K562 (cell line): ENCODE data around the gene EMC6. TPM values are rescaled to one million over a fixed set of nuclear protein-coding genes. Genes with fewer than 3 reads are reported as not detected.
A peak's percentile ranks its signal among the peaks of the same experiment; 100 is the strongest.

ENCODE experiments used
- ARNT ChIP-seq, 2 experiments: fragments of 450-650 bp; IDR thresholded peaks; 2 replicates each; pipeline ENCODE4 v1.6.1; 2016; ENCODE audit warnings: mild to moderate bottlenecking in 1 of 2
- C11orf30 ChIP-seq: fragments of 450-650 bp; IDR thresholded peaks from 2 replicates; pipeline ENCODE4 v1.6.1; 2016; ENCODE audit warnings: low read depth, mild to moderate bottlenecking
- CXXC5 ChIP-seq: fragments of 250-450 bp; sonication (Bioruptor Pico); IDR thresholded peaks from 2 replicates; pipeline ENCODE4 v1.8.0; 2022; ENCODE audit warnings: inconsistent platforms, mild to moderate bottlenecking, moderate library complexity
- EP400 ChIP-seq: fragments of 450-650 bp; IDR thresholded peaks from 2 replicates; pipeline ENCODE4 v1.6.1; 2017; ENCODE audit warnings: antibody characterized with exemption, mild to moderate bottlenecking, moderate library complexity
- FOS ChIP-seq: IDR thresholded peaks from 3 replicates; pipeline ENCODE4 v1.6.1; 2011; ENCODE audit not compliant: insufficient read length; ENCODE audit errors: extremely low read depth
- MED1 ChIP-seq: sonication (generic); formaldehyde crosslinking; IDR thresholded peaks from 2 replicates; pipeline ENCODE4 v1.8.1; 2023; ENCODE audit warnings: missing genetic modification reagents, borderline replicate concordance
- PHF8 ChIP-seq: fragments of 200-600 bp; sonication (generic); IDR thresholded peaks from 2 replicates; pipeline ENCODE4 v1.6.1; 2012; ENCODE audit warnings: mixed run types, mild to moderate bottlenecking, inconsistent platforms, low read length, moderate library complexity, borderline replicate concordance
- RAD51 ChIP-seq: fragments of 450-650 bp; IDR thresholded peaks from 2 replicates; pipeline ENCODE4 v1.7.1; 2016; ENCODE audit warnings: low read depth, mild to moderate bottlenecking, borderline replicate concordance
- RBFOX2 ChIP-seq: fragments of 200-400 bp; formaldehyde crosslinking; IDR thresholded peaks from 2 replicates; pipeline ENCODE4 v1.6.1; 2017; ENCODE audit warnings: low read depth, mild to moderate bottlenecking, low read length, moderate library complexity
- ZFPM2 ChIP-seq: fragments of 250-450 bp; sonication (Bioruptor Pico); IDR thresholded peaks from 2 replicates; pipeline ENCODE4 v1.5.1; 2022; ENCODE audit warnings: mild to moderate bottlenecking
- ZNF444 ChIP-seq: fragments of 250-450 bp; sonication (Bioruptor Pico); IDR thresholded peaks from 2 replicates; pipeline ENCODE4 v1.4.0; 2020; ENCODE audit warnings: mild to moderate bottlenecking, moderate library complexity
- ZNF717 ChIP-seq: fragments of 250-450 bp; sonication (Bioruptor Pico); IDR thresholded peaks from 2 replicates; pipeline ENCODE4 v1.5.0; 2021
- ZSCAN32 ChIP-seq: fragments of 450-650 bp; formaldehyde crosslinking; IDR thresholded peaks from 2 replicates; pipeline ENCODE4 v1.4.0; 2020; ENCODE audit warnings: mild to moderate bottlenecking, moderate library complexity
- polyA plus RNA-seq, 8 experiments: library from polyadenylated mRNA; depleted of rRNA in 4 of 8; stranded (reverse) in 5 of 8; unstranded in 3 of 8; fragments of >200 nt; fragmentation: Nextera tagmentation in 2 of 8; fragmentation: Illumina TruSeq in 1 of 8; extraction: Ambion mirVana in 2 of 8; extraction: Trizol in 1 of 8; gene quantifications; 2 replicates each; pipeline versions ENCODE4 v1.2.1 to v1.2.3, GENCODE V29; 2011 to 2014; ENCODE audit warnings: inconsistent platforms in 1 of 8, missing spikeins in 1 of 8
- total RNA-seq, 7 experiments: library from RNA; depleted of rRNA in 6 of 7; stranded (reverse); fragments of >200 nt in 6 of 7; fragmentation: Illumina TruSeq in 2 of 7; extraction: Trizol in 2 of 7; gene quantifications; 2 replicates each; pipeline versions ENCODE4 v1.2.1 to v1.2.3, GENCODE V29; 2011 to 2021; ENCODE audit warnings: low replicate concordance in 1 of 7
- TF ChIP-seq, protein P1 (sequence below), 2 experiments: fragments of 450-650 bp in 1 of 2; sonication (generic) in 1 of 2; formaldehyde crosslinking in 1 of 2; IDR thresholded peaks in 1 of 2; conservative IDR thresholded peaks in 1 of 2; 2 replicates each; pipeline versions ENCODE4 v1.6.1 to v1.8.1; 2016 to 2023; ENCODE audit warnings: mild to moderate bottlenecking in 2 of 2, moderate library complexity in 2 of 2, inconsistent platforms in 1 of 2, missing genetic modification reagents in 1 of 2
- TF ChIP-seq, protein P2 (sequence below): sonication (generic); formaldehyde crosslinking; IDR thresholded peaks from 2 replicates; pipeline ENCODE4 v1.8.1; 2023; ENCODE audit warnings: mild to moderate bottlenecking, missing genetic modification reagents
- TF ChIP-seq, protein P3 (sequence below): sonication (generic); formaldehyde crosslinking; IDR thresholded peaks from 2 replicates; pipeline ENCODE4 v1.5.0; 2020; ENCODE audit warnings: missing genetic modification reagents
- TF ChIP-seq, protein P4 (sequence below): fragments of 450-650 bp; IDR thresholded peaks from 2 replicates; pipeline ENCODE4 v1.6.1; 2016

EMC6 gene
- total and polyA plus RNA-seq, 9 of the 15 experiments (the other 6 are each of a cell fraction or from before 2014, with no cell fraction given): 2.9 to 136 (median 24.9) TPM

DNA sequence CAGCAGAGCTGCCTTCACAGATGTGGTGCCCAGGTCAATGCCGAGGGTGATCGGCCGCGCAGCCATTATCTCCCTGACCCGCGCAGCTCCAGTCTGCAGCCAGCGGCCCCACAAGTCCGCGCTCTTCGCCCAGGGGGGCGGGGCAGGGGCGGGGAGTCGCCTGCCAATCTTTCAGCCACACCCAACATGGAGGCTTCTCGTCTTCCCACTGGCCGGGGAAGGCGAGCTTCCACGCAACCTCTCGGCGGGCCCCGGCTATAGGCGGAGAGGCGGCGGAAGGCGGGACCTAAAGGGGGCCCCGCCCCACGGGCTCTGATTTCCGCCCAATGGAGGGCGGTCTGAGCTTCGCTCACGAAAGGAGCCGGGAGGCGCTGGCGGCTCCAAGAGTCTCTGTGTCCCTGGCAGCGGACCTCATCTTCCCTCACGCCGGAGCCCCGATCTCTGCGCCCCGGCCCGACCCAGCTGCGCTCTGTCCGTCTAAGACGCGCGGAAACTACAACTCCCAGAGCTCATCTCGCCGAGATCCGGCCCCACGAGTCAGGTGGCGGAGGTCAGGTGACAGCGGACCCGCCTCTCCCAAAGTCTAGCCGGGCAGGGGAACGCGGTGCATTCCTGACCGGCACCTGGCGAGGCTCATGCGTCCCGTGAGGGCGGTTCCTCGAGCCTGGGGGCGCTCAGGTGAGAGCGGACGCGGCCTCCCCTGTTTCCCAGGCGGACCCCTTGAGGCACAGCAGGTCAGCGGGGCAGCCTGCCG lies 32.3 kb upstream of the EMC6 start, which contains the start of the genes CTNS and SHPK (continued):
- TF ChIP-seq, protein P1, sequence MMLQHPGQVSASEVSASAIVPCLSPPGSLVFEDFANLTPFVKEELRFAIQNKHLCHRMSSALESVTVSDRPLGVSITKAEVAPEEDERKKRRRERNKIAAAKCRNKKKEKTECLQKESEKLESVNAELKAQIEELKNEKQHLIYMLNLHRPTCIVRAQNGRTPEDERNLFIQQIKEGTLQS (IDR thresholded peaks at IDR 0.05): no peak
- TF ChIP-seq, protein P1 (CRISPR knock-in tag; conservative IDR thresholded peaks at IDR 0.05): no peak
- no peak for TF ChIP-seq ARNT (IDR thresholded peaks at IDR 0.05)
- TF ChIP-seq C11orf30: peak; percentile 92
- TF ChIP-seq FOS: peak; percentile 36
- TF ChIP-seq ZNF717: no peak
- TF ChIP-seq ZSCAN32 (CRISPR knock-in tag): no peak
- peak; percentile 63; the same call in 1 of the 2 replicates for TF ChIP-seq CXXC5 (CRISPR knock-in tag)
- TF ChIP-seq RBFOX2: peak; percentile 84
- TF ChIP-seq RAD51: peak; percentile 99
- TF ChIP-seq ZNF444: no peak
- TF ChIP-seq MED1: no peak
- TF ChIP-seq, protein P2, sequence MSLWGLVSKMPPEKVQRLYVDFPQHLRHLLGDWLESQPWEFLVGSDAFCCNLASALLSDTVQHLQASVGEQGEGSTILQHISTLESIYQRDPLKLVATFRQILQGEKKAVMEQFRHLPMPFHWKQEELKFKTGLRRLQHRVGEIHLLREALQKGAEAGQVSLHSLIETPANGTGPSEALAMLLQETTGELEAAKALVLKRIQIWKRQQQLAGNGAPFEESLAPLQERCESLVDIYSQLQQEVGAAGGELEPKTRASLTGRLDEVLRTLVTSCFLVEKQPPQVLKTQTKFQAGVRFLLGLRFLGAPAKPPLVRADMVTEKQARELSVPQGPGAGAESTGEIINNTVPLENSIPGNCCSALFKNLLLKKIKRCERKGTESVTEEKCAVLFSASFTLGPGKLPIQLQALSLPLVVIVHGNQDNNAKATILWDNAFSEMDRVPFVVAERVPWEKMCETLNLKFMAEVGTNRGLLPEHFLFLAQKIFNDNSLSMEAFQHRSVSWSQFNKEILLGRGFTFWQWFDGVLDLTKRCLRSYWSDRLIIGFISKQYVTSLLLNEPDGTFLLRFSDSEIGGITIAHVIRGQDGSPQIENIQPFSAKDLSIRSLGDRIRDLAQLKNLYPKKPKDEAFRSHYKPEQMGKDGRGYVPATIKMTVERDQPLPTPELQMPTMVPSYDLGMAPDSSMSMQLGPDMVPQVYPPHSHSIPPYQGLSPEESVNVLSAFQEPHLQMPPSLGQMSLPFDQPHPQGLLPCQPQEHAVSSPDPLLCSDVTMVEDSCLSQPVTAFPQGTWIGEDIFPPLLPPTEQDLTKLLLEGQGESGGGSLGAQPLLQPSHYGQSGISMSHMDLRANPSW (CRISPR knock-in tag): no peak
- TF ChIP-seq, protein P3, sequence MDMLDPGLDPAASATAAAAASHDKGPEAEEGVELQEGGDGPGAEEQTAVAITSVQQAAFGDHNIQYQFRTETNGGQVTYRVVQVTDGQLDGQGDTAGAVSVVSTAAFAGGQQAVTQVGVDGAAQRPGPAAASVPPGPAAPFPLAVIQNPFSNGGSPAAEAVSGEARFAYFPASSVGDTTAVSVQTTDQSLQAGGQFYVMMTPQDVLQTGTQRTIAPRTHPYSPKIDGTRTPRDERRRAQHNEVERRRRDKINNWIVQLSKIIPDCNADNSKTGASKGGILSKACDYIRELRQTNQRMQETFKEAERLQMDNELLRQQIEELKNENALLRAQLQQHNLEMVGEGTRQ (CRISPR knock-in tag): peak; percentile 100
- no peak for TF ChIP-seq ZFPM2 (CRISPR knock-in tag)
- peak; percentile 71; the same call in 1 of the 2 replicates for TF ChIP-seq PHF8
- TF ChIP-seq, protein P4, sequence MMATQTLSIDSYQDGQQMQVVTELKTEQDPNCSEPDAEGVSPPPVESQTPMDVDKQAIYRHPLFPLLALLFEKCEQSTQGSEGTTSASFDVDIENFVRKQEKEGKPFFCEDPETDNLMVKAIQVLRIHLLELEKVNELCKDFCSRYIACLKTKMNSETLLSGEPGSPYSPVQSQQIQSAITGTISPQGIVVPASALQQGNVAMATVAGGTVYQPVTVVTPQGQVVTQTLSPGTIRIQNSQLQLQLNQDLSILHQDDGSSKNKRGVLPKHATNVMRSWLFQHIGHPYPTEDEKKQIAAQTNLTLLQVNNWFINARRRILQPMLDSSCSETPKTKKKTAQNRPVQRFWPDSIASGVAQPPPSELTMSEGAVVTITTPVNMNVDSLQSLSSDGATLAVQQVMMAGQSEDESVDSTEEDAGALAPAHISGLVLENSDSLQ: peak; percentile 98
- TF ChIP-seq EP400: peak; percentile 32; the same call in 1 of the 2 replicates
